SK-N-SH (cell line): ENCODE measurements around the gene CDK14. TPM values are rescaled to one million over a fixed set of nuclear protein-coding genes. Genes with fewer than 3 reads are reported as not detected.

Source experiments
- CTCF ChIA-PET: fragments of 300-600, 350-600 bp; formaldehyde crosslinking; extraction: SDS; loops from one replicate; lab custom pipeline; 2021; lab: Yijun Ruan, JAX
- POLR2A ChIA-PET: fragments of 350-600 bp; sonication (Branson Sonifier 250); formaldehyde crosslinking; extraction: SDS; loops from one replicate; lab custom pipeline; 2020; ENCODE audit warnings: antibody characterized with exemption, inconsistent platforms; lab: Yijun Ruan, JAX
- DNase-seq: peaks from one replicate; pipeline ENCODE4 v3.0.0; 2012
- H2AFZ ChIP-seq: fragments of 200-600 bp; sonication (generic); 2 replicates; pipeline ENCODE4 v1.8.1; 2016; ENCODE audit warnings: antibody characterized with exemption, mild to moderate bottlenecking, low read depth
- H3F3A ChIP-seq: fragments of 200-600 bp; sonication (generic); replicated peaks from 2 replicates; pipeline ENCODE3; 2016; ENCODE audit warnings: antibody characterized with exemption, mild to moderate bottlenecking; ENCODE audit not compliant: insufficient read depth
- H3K27ac ChIP-seq, 2 experiments: fragments of 200-500 bp in 1 of 2; fragments of 200-600 bp in 1 of 2; sonication (Bioruptor generic) in 1 of 2; sonication (generic), shearing (Covaris generic) in 1 of 2; 2 replicates each; pipeline versions ENCODE4 v1.5.1 to v1.6.1; 2014 to 2016; ENCODE audit warnings: low read depth in 2 of 2, inconsistent platforms in 1 of 2, low read length in 1 of 2, mild to moderate bottlenecking in 1 of 2, mixed read lengths in 1 of 2
- H3K27me3 ChIP-seq: fragments of 200-600 bp; sonication (generic), shearing (Covaris generic); 2 replicates; pipeline ENCODE4 v1.6.1; 2016; ENCODE audit warnings: mixed run types; ENCODE audit not compliant: insufficient read depth
- H3K36me3 ChIP-seq, 2 experiments: fragments of 200-500 bp in 1 of 2; fragments of 200-600 bp in 1 of 2; sonication (Bioruptor generic) in 1 of 2; sonication (generic) in 1 of 2; replicated peaks in 1 of 2; 2 replicates each; pipeline versions ENCODE3 to v1.5.1; 2014 to 2016; ENCODE audit warnings: low read length in 1 of 2, mild to moderate bottlenecking in 1 of 2; ENCODE audit not compliant: insufficient read depth in 2 of 2, control insufficient read depth in 1 of 2
- H3K4me1 ChIP-seq, 2 experiments: fragments of 200-500 bp in 1 of 2; fragments of 200-600 bp in 1 of 2; sonication (Bioruptor generic) in 1 of 2; sonication (generic), shearing (Covaris generic) in 1 of 2; 2 replicates each; pipeline versions ENCODE4 v1.5.1 to v1.6.1; 2014 to 2016; ENCODE audit warnings: low read depth in 1 of 2, low read length in 1 of 2, mixed run types in 1 of 2; ENCODE audit not compliant: insufficient read depth in 2 of 2, control insufficient read depth in 1 of 2
- H3K4me2 ChIP-seq: fragments of 200-600 bp; sonication (generic), shearing (Covaris generic); 2 replicates; pipeline ENCODE4 v1.6.1; 2017; ENCODE audit warnings: mixed run types
- H3K4me3 ChIP-seq, 2 experiments: fragments of 200-500 bp in 1 of 2; fragments of 200-600 bp in 1 of 2; sonication (Bioruptor generic) in 1 of 2; sonication (generic), shearing (Covaris generic) in 1 of 2; 2 replicates each; pipeline versions ENCODE4 v1.5.1 to v1.8.1; 2014 to 2016; ENCODE audit warnings: low read depth in 2 of 2, inconsistent platforms in 1 of 2, low read length in 1 of 2, mild to moderate bottlenecking in 1 of 2, mixed read lengths in 1 of 2, moderate library complexity in 1 of 2
- H3K79me2 ChIP-seq: fragments of 200-600 bp; sonication (generic); 2 replicates; pipeline ENCODE4 v1.8.1; 2017; ENCODE audit warnings: mild to moderate bottlenecking; ENCODE audit not compliant: insufficient read depth
- H3K9ac ChIP-seq: fragments of 200-600 bp; sonication (generic); 2 replicates; pipeline ENCODE4 v1.6.1; 2017; ENCODE audit warnings: mixed run types
- H3K9me2 ChIP-seq: fragments of 200-600 bp; sonication (generic); 2 replicates; pipeline ENCODE4 v1.6.1; 2017; ENCODE audit warnings: mixed run types
- H3K9me3 ChIP-seq: fragments of 200-600 bp; sonication (generic); 2 replicates; pipeline ENCODE4 v1.6.1; 2017; ENCODE audit warnings: mixed run types, mild to moderate bottlenecking, moderate library complexity
- H4K20me1 ChIP-seq: fragments of 200-600 bp; sonication (generic); 2 replicates; pipeline ENCODE4 v1.6.1; 2017; ENCODE audit warnings: mild to moderate bottlenecking, mixed run types; ENCODE audit not compliant: insufficient read depth
- FOXJ3 ChIP-seq: sonication (generic); formaldehyde crosslinking; IDR thresholded peaks from 2 replicates; pipeline ENCODE4 v1.5.1; 2020; ENCODE audit warnings: mild to moderate bottlenecking, missing genetic modification reagents
- FOXM1 ChIP-seq: IDR thresholded peaks from 2 replicates; pipeline ENCODE4 v1.4.0; 2012; ENCODE audit warnings: low read depth, mild to moderate bottlenecking
- GATA2 ChIP-seq: sonication (generic); formaldehyde crosslinking; IDR thresholded peaks from 2 replicates; pipeline ENCODE4 v1.5.0; 2020; ENCODE audit warnings: mild to moderate bottlenecking, missing genetic modification reagents
- SMC3 ChIP-seq: IDR thresholded peaks from 2 replicates; pipeline ENCODE4 v1.6.1; 2012; ENCODE audit warnings: low read depth, low read length, improper control_type of control experiment
- TAF1 ChIP-seq: IDR thresholded peaks from 2 replicates; pipeline ENCODE4 v1.6.1; 2012; ENCODE audit warnings: low read depth, mild to moderate bottlenecking, low read length, moderate library complexity, borderline replicate concordance
- TCF12 ChIP-seq: IDR thresholded peaks from 2 replicates; pipeline ENCODE4 v1.4.0; 2012
- WGBS: methylation state at CpG from one replicate; pipeline ENCODE4 v1.1.6; 2017; ENCODE audit warnings: low lambda C conversion rate; 5-methylcytosine and 5-hydroxymethylcytosine counted together
- polyA plus RNA-seq, 3 experiments: library from polyadenylated mRNA; depleted of rRNA; stranded (reverse); fragments of >200 nt; gene quantifications; 2 replicates each; pipeline ENCODE4 v1.2.3, GENCODE V29; 2012
- TF ChIP-seq, protein P1 (sequence below): IDR thresholded peaks from 2 replicates; pipeline ENCODE4; 2012
- TF ChIP-seq, protein P2 (sequence below): fragments of 150-350 bp; IDR thresholded peaks from 2 replicates; pipeline ENCODE4 v1.6.1; 2016; ENCODE audit warnings: mild to moderate bottlenecking, low read depth, low read length

Gene CDK14
- polyA plus RNA-seq, 1 of the 3 experiments (the other 2 are of a cell fraction), result 13.9 TPM

DNA sequence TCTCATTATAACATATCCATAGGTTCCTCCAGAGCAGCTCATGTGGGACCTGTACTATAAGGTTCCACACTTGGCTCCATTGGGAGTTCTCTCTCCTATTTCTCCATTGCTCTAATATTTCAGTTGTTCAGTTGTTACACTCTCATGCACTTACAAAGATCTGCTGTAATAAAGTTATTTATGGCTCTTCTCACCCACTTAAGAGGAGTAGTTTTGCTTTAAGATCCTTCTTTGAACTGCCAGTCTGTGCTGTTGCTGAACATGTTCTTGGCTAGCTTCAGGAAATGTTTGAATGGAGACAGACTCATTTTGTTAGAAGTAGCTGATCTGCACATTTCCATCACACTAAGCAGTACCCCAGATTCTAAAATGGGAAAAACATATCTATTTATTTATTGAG lies 250.1 kb downstream of the CDK14 start (continued):
- TF ChIP-seq, protein P1, sequence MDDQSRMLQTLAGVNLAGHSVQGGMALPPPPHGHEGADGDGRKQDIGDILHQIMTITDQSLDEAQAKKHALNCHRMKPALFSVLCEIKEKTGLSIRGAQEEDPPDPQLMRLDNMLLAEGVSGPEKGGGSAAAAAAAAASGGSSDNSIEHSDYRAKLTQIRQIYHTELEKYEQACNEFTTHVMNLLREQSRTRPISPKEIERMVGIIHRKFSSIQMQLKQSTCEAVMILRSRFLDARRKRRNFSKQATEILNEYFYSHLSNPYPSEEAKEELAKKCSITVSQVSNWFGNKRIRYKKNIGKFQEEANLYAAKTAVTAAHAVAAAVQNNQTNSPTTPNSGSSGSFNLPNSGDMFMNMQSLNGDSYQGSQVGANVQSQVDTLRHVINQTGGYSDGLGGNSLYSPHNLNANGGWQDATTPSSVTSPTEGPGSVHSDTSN, result no peak
- TF ChIP-seq SMC3 (no peak), FOXM1 (no peak)

DNA sequence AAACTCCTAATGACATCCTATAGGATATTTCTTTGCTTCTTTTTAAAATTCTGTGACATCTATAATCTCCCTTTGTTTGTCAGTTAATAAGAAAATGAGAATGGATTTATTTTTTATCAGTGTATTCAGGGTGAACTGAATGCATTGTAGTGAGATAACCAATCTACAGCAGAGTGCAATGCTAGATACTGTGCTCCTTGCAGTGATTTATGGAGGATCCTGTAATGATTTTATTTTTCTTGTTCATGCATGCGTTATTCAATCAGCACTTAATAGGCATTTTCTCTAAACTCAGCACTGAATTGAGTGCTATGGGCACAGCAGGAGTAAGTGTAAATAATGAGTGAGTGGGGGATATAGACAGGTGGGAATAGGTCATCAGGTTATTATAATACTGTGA lies 253.9 kb downstream of the CDK14 start:
- peaks cover under 1% of the 10 kb centered on the region; the same call in 1 of the 2 replicates for H3K79me2 ChIP-seq
- H3K36me3 ChIP-seq, result no peaks in the 10 kb centered on the region
- H2AFZ ChIP-seq, result no peak overlapping the region
- no peaks in the 10 kb centered on the region for H3F3A ChIP-seq
- no peaks in the 10 kb centered on the region for H3K9me3 ChIP-seq
- POLR2A ChIA-PET, result no interaction called here
- 79% methylated on average over 1 of the region's 1 CpG for WGBS
- TF ChIP-seq TCF12 (no peak), GATA2 (CRISPR knock-in tag) (peak; percentile 46; the same call in 1 of the 2 replicates)
- H3K9me2 ChIP-seq, result no peaks in the 10 kb centered on the region
- no peak overlapping the region for H3K4me2 ChIP-seq
- no peak overlapping the region for H3K27ac ChIP-seq
- H3K4me3 ChIP-seq, result no peak overlapping the region
- no peaks in the 10 kb centered on the region for H3K27me3 ChIP-seq
- H3K9ac ChIP-seq, result no peak overlapping the region
- no peaks in the 10 kb centered on the region for H4K20me1 ChIP-seq
- CTCF ChIA-PET, result no interaction called here
- no peak for DNase-seq
- H3K4me1 ChIP-seq, result peaks cover 0 to 4% of the 10 kb centered on the region in 2 experiments; a peak in 3 of 4 replicates

DNA sequence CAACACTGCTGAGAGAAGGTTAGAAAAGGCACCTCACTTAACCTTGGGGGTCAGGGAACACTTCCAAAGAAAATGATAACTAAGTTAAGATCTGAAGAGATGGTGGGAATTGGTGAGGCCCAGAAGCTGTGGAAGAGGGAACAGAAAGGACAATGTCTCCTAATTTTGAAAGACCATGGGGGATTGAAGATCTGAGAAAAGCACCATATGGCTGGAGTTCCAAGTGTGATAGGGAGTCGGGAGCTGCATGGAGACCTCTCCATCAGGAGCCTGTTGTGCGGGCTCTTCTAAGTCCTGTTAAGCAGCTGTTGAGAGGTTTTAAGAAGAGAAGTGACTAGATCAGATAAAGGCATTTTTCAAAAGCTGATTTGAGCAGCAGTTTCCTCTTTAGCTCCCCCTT lies 254.3 kb downstream of the CDK14 start:
- ChIA-PET POLR2A (no interaction called here), CTCF (no interaction called here)

More for the DNA sequence above, 254.3 kb downstream of the CDK14 start:
- Histone ChIP-seq H3K27me3 (no peaks in the 10 kb centered on the region), H3K4me1 (peaks cover 0 to 4% of the 10 kb centered on the region in 2 experiments; a peak in 3 of 4 replicates), H2AFZ (no peak overlapping the region), H3K9ac (no peak overlapping the region), H3K36me3 (no peaks in the 10 kb centered on the region), H3K27ac (no peak overlapping the region), H3K9me2 (no peaks in the 10 kb centered on the region), H3K4me3 (no peak overlapping the region), H3K4me2 (no peak overlapping the region), H4K20me1 (no peaks in the 10 kb centered on the region), H3K79me2 (no peaks in the 10 kb centered on the region; the same call in 1 of the 2 replicates), H3K9me3 (no peaks in the 10 kb centered on the region), H3F3A (no peaks in the 10 kb centered on the region)
- WGBS, result 88% methylated on average over 2 of the region's 2 CpGs
- no peak for DNase-seq
- TF ChIP-seq, protein P1, result no peak
- TF ChIP-seq TAF1 (no peak), TCF12 (no peak), FOXJ3 (CRISPR knock-in tag) (no peak)
- TF ChIP-seq, protein P2, sequence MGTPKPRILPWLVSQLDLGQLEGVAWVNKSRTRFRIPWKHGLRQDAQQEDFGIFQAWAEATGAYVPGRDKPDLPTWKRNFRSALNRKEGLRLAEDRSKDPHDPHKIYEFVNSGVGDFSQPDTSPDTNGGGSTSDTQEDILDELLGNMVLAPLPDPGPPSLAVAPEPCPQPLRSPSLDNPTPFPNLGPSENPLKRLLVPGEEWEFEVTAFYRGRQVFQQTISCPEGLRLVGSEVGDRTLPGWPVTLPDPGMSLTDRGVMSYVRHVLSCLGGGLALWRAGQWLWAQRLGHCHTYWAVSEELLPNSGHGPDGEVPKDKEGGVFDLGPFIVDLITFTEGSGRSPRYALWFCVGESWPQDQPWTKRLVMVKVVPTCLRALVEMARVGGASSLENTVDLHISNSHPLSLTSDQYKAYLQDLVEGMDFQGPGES, result no peak
